Measurements from ENCODE around the gene KBTBD6. TPM values are rescaled to one million over a fixed set of nuclear protein-coding genes. Genes with fewer than 3 reads are reported as not detected.
"Not testable (repeated sequence)": the region's sequence is repeated elsewhere in the genome, so short reads cannot be mapped to it uniquely, and the experiment has no call there.

KBTBD6 gene
- total RNA-seq, 1 donor from 2014 or later = 12.5 TPM

- Mint-ChIP-seq H3K36me3 (ENCODE audit: insufficient read depth) (peaks cover 3% of the 10 kb centered on the region), H3K27ac (no peak overlapping the region), H3K4me1 (ENCODE audit: low read depth) (no peaks in the 10 kb centered on the region), H3K9me3 (ENCODE audit: low read depth) (peaks cover 23% of the 10 kb centered on the region), H3K27me3 (no peaks in the 10 kb centered on the region), H3K4me3 (ENCODE audit: low read depth) (no peak overlapping the region)
- TF ChIP-seq CTCF (IDR thresholded peaks at IDR 0.05; ENCODE audit: unreplicated experiment) = no peak
- no peak for DNase-seq (ENCODE audit: low spot score, unreplicated experiment)
Measured at GRCh38 chr13:41177616-41178015, 45.0 kb upstream of the KBTBD6 start.

- not testable (repeated sequence) for DNase-seq (ENCODE audit: low spot score, unreplicated experiment); H3K4me3 Mint-ChIP-seq (ENCODE audit: low read depth); H3K36me3 Mint-ChIP-seq (ENCODE audit: insufficient read depth); H3K27me3 Mint-ChIP-seq; H3K4me1 Mint-ChIP-seq (ENCODE audit: low read depth); H3K27ac Mint-ChIP-seq
- H3K9me3 Mint-ChIP-seq (ENCODE audit: low read depth) = peaks cover 24% of the 10 kb centered on the region
Measured at GRCh38 chr13:41175576-41175975, 43.0 kb upstream of the KBTBD6 start.

- Mint-ChIP-seq H3K4me1 (ENCODE audit: low read depth) (no peaks in the 10 kb centered on the region), H3K27ac (no peak overlapping the region), H3K27me3 (no peaks in the 10 kb centered on the region), H3K9me3 (ENCODE audit: low read depth) (no peaks in the 10 kb centered on the region), H3K36me3 (ENCODE audit: insufficient read depth) (no peaks in the 10 kb centered on the region), H3K4me3 (ENCODE audit: low read depth) (no peak overlapping the region)
- no peak for DNase-seq (ENCODE audit: low spot score, unreplicated experiment)
- TF ChIP-seq CTCF (IDR thresholded peaks at IDR 0.05; ENCODE audit: unreplicated experiment) = no peak
Measured at GRCh38 chr13:41162151-41162550, 29.5 kb upstream of the KBTBD6 start.

GRCh38 chr13:41159174-41159573 is 26.6 kb upstream of the KBTBD6 start:
- Mint-ChIP-seq H3K27ac (no peak overlapping the region), H3K4me1 (ENCODE audit: low read depth) (no peaks in the 10 kb centered on the region)

GRCh38 chr13:41157048-41157717 is 24.6 kb upstream of the KBTBD6 start:
- no peak for DNase-seq (ENCODE audit: low spot score, unreplicated experiment)
- TF ChIP-seq CTCF (IDR thresholded peaks at IDR 0.05; ENCODE audit: unreplicated experiment) = no peak
- peaks cover 5% of the 10 kb centered on the region for H3K9me3 Mint-ChIP-seq (ENCODE audit: low read depth)
- H3K27ac Mint-ChIP-seq = no peak overlapping the region
- H3K36me3 Mint-ChIP-seq (ENCODE audit: insufficient read depth) = peaks cover 4% of the 10 kb centered on the region
- H3K4me3 Mint-ChIP-seq (ENCODE audit: low read depth) = no peak overlapping the region
- no peaks in the 10 kb centered on the region for H3K27me3 Mint-ChIP-seq
- H3K4me1 Mint-ChIP-seq (ENCODE audit: low read depth) = no peaks in the 10 kb centered on the region

More at GRCh38 chr13:41159174-41159573, 26.6 kb upstream of the KBTBD6 start:
- DNase-seq (ENCODE audit: low spot score, unreplicated experiment) = no peak
- Mint-ChIP-seq H3K4me3 (ENCODE audit: low read depth) (no peak overlapping the region), H3K27me3 (no peaks in the 10 kb centered on the region), H3K9me3 (ENCODE audit: low read depth) (no peaks in the 10 kb centered on the region), H3K36me3 (ENCODE audit: insufficient read depth) (no peaks in the 10 kb centered on the region)
- TF ChIP-seq CTCF (IDR thresholded peaks at IDR 0.05; ENCODE audit: unreplicated experiment) = no peak

GRCh38 chr13:41156620-41157019 is 24.0 kb upstream of the KBTBD6 start:
- TF ChIP-seq CTCF (IDR thresholded peaks at IDR 0.05; ENCODE audit: unreplicated experiment) = no peak

More at GRCh38 chr13:41156620-41157019, 24.0 kb upstream of the KBTBD6 start:
- H3K9me3 Mint-ChIP-seq (ENCODE audit: low read depth) = peaks cover 10% of the 10 kb centered on the region
- H3K4me1 Mint-ChIP-seq (ENCODE audit: low read depth) = no peaks in the 10 kb centered on the region
- H3K36me3 Mint-ChIP-seq (ENCODE audit: insufficient read depth) = peaks cover 7% of the 10 kb centered on the region
- no peak overlapping the region for H3K27ac Mint-ChIP-seq
- no peak overlapping the region for H3K4me3 Mint-ChIP-seq (ENCODE audit: low read depth)
- H3K27me3 Mint-ChIP-seq = no peaks in the 10 kb centered on the region
- no peak for DNase-seq (ENCODE audit: low spot score, unreplicated experiment)
